Measurements from ENCODE around the gene ETV7. TPM values are rescaled to one million over a fixed set of nuclear protein-coding genes. Genes with fewer than 3 reads are reported as not detected.

The ETV7 gene
- total and polyA plus RNA-seq, 2 of the 13 experiments (the other 11 are each of a cell fraction or from before 2014, with no cell fraction given): not detected

- no peaks in the 10 kb centered on the region for H4K20me1 ChIP-seq (ENCODE audit: insufficient read depth, low read length)
- no peak for FAIRE-seq
- BruUV-seq (replicated peaks): no TSS peak
- DNase-seq (ENCODE audit: low spot score): no peak
- no peaks in the 10 kb centered on the region for H3K36me3 ChIP-seq (replicated peaks in 1 of 2; ENCODE audit: control insufficient read depth in 1 of 2, insufficient read depth in 2 of 2, low read length in 2 of 2)
- in situ Hi-C loops (cut with HindIII; ENCODE audit: extremely low pct_ligation_motif_present, low pct_unique_long_range_greater_than_20kb): no loop called here
- H3K4me2 ChIP-seq (ENCODE audit: low read depth, low read length): no peak overlapping the region
- intact Hi-C loops (cut with micrococcal nuclease; ENCODE audit: unreplicated experiment): no loop called here
- TF ChIP-seq FOXP1 (IDR thresholded peaks at IDR 0.05) (no peak), FOXP1 (CRISPR knock-in tag; IDR thresholded peaks at IDR 0.05) (no peak), ZNF784 (CRISPR knock-in tag; IDR thresholded peaks at IDR 0.05; ENCODE audit: borderline replicate concordance) (no peak), TBL1XR1 (IDR thresholded peaks at IDR 0.05; ENCODE audit: borderline replicate concordance, low read length, partially characterized antibody) (no peak), MXI1 (IDR thresholded peaks at IDR 0.05; ENCODE audit: borderline replicate concordance, low read depth, low read length) (no peak), SMYD3 (CRISPR knock-in tag; IDR thresholded peaks at IDR 0.05) (no peak), KLF16 (CRISPR knock-in tag; IDR thresholded peaks at IDR 0.05) (no peak), PBX2 (CRISPR knock-in tag; IDR thresholded peaks at IDR 0.05) (no peak), ATRX (CRISPR knock-in tag; IDR thresholded peaks at IDR 0.05; ENCODE audit: borderline replicate concordance) (no peak), CENPBD1 (CRISPR knock-in tag; IDR thresholded peaks at IDR 0.05; ENCODE audit: borderline replicate concordance, low read depth) (no peak)
- H3K4me1 ChIP-seq (ENCODE audit: insufficient read depth, low read length): 0 out of 2 replicates have a peak, but pooled peaks cover 5% of the 10 kb centered on the region
- no peak; the same call in 2 of the 3 replicates for ATAC-seq
- H3K27ac ChIP-seq (ENCODE audit: extremely low read length, insufficient read depth, low read length): no peak overlapping the region
- 73% methylated on average over 20 of the region's 20 CpGs for WGBS (ENCODE audit: low lambda C conversion rate)
- ChIA-PET POLR2A (no interaction called here), CTCF (ENCODE audit: low intra/inter-chr PET ratio, low total read pairs) (no interaction called here)
- no peaks in the 10 kb centered on the region for H3K79me2 ChIP-seq (ENCODE audit: insufficient read depth, low read length)
- H3K27me3 ChIP-seq (ENCODE audit: control insufficient read depth in 1 of 2, insufficient read depth in 2 of 2, low read length in 2 of 2): peaks cover 0 to 9% of the 10 kb centered on the region in 2 experiments; a peak in 3 of 5 replicates
- no peak overlapping the region for H3K9ac ChIP-seq (ENCODE audit: insufficient read depth, low read depth, low read length)
- H3K9me3 ChIP-seq (ENCODE audit: low read length): no peaks in the 10 kb centered on the region
- H2AFZ ChIP-seq (ENCODE audit: low read length): no peak overlapping the region
- H3K4me3 ChIP-seq (replicated peaks in 1 of 3; ENCODE audit: insufficient read depth in 1 of 3, low read depth in 2 of 3, low read length in 3 of 3): no peak overlapping the region
These were observed 40.8 kb downstream of the ETV7 start for GRCh38 chr6:36346486-36347273.
